Astrocyte (in vitro differentiated cells and primary cell): Measurements from ENCODE around the gene GRK5. TPM values are rescaled to one million over a fixed set of nuclear protein-coding genes. Genes with fewer than 3 reads are reported as not detected.

ENCODE experiments used
- DNase-seq: peaks from one replicate; pipeline ENCODE4 v3.0.0-alpha.2; 2010; ENCODE audit warnings: low read depth
- FAIRE-seq: peaks from 2 replicates; lab custom pipeline; 2011; peaks lifted over from hg19 to GRCh38; lab: Jason Lieb, UNC
- H2AFZ ChIP-seq: 2 replicates; pipeline ENCODE4 v1.6.0; 2012; ENCODE audit warnings: low read depth, low read length, inconsistent platforms
- H3K27ac ChIP-seq: 2 replicates; pipeline ENCODE4 v1.5.1; 2011; ENCODE audit warnings: low read depth, low read length, inconsistent platforms
- H3K27me3 ChIP-seq: 2 replicates; pipeline ENCODE4 v1.6.0; 2011; ENCODE audit warnings: low read length, inconsistent platforms; ENCODE audit not compliant: insufficient read depth
- H3K36me3 ChIP-seq: 2 replicates; pipeline ENCODE4 v1.5.1; 2011; ENCODE audit warnings: low read length, inconsistent platforms; ENCODE audit not compliant: insufficient read depth
- H3K4me1 ChIP-seq: 2 replicates; pipeline ENCODE4 v1.5.1; 2011; ENCODE audit warnings: low read length, inconsistent platforms; ENCODE audit not compliant: insufficient read depth
- H3K4me2 ChIP-seq: 2 replicates; pipeline ENCODE4 v1.6.0; 2012; ENCODE audit warnings: low read length, inconsistent platforms
- H3K4me3 ChIP-seq: 2 replicates; pipeline ENCODE4 v1.5.1; 2011; ENCODE audit warnings: low read depth, mild to moderate bottlenecking, low read length, inconsistent platforms; ENCODE audit not compliant: insufficient read depth
- H3K79me2 ChIP-seq: 2 replicates; pipeline ENCODE4 v1.6.0; 2012; ENCODE audit warnings: mild to moderate bottlenecking, low read length, inconsistent platforms; ENCODE audit not compliant: insufficient read depth
- H3K9ac ChIP-seq: 2 replicates; pipeline ENCODE4 v1.6.0; 2012; ENCODE audit warnings: mild to moderate bottlenecking, low read length, inconsistent platforms
- H3K9me3 ChIP-seq: 2 replicates; pipeline ENCODE4 v1.5.1; 2012; ENCODE audit warnings: low read depth, mild to moderate bottlenecking, low read length, inconsistent platforms; ENCODE audit not compliant: insufficient read depth
- H4K20me1 ChIP-seq: 2 replicates; pipeline ENCODE4 v1.6.0; 2012; ENCODE audit warnings: low read length, inconsistent platforms; ENCODE audit not compliant: insufficient read depth
- H3K27ac Mint-ChIP-seq: one replicate; pipeline ENCODE4 v1.8.0; 2021; ENCODE audit warnings: mild to moderate bottlenecking, mixed read lengths; ENCODE audit not compliant: unreplicated experiment
- H3K27me3 Mint-ChIP-seq: one replicate; pipeline ENCODE4 v1.8.0; 2021; ENCODE audit warnings: low read depth, mixed read lengths; ENCODE audit not compliant: unreplicated experiment
- H3K36me3 Mint-ChIP-seq: one replicate; pipeline ENCODE4 v1.8.0; 2021; ENCODE audit warnings: low read depth, mixed read lengths; ENCODE audit not compliant: unreplicated experiment
- H3K4me1 Mint-ChIP-seq: one replicate; pipeline ENCODE4 v1.8.0; 2021; ENCODE audit warnings: low read depth, mixed read lengths; ENCODE audit not compliant: unreplicated experiment
- H3K4me3 Mint-ChIP-seq: one replicate; pipeline ENCODE4 v1.8.0; 2021; ENCODE audit warnings: mild to moderate bottlenecking, moderate library complexity, mixed read lengths; ENCODE audit not compliant: unreplicated experiment
- H3K9me3 Mint-ChIP-seq: one replicate; pipeline ENCODE4 v1.8.0; 2021; ENCODE audit warnings: mild to moderate bottlenecking, mixed read lengths; ENCODE audit not compliant: unreplicated experiment
- EZH2 ChIP-seq: IDR thresholded peaks from 2 replicates; pipeline ENCODE4 v1.6.1; 2012; ENCODE audit warnings: mild to moderate bottlenecking, low read length, inconsistent platforms; ENCODE audit not compliant: insufficient read depth
- total RNA-seq: library from RNA; stranded (reverse); gene quantifications from 2 replicates; pipeline ENCODE4 v1.2.1, GENCODE V29; 2021
- TF ChIP-seq, protein P1 (sequence below): IDR thresholded peaks from 2 replicates; pipeline ENCODE4 v1.5.1; 2011; ENCODE audit warnings: low read depth, mild to moderate bottlenecking, inconsistent platforms, low read length, moderate library complexity; ENCODE audit not compliant: insufficient read depth

Gene GRK5
- total RNA-seq, 1 donor from 2014 or later, result 8.5 TPM

DNA sequence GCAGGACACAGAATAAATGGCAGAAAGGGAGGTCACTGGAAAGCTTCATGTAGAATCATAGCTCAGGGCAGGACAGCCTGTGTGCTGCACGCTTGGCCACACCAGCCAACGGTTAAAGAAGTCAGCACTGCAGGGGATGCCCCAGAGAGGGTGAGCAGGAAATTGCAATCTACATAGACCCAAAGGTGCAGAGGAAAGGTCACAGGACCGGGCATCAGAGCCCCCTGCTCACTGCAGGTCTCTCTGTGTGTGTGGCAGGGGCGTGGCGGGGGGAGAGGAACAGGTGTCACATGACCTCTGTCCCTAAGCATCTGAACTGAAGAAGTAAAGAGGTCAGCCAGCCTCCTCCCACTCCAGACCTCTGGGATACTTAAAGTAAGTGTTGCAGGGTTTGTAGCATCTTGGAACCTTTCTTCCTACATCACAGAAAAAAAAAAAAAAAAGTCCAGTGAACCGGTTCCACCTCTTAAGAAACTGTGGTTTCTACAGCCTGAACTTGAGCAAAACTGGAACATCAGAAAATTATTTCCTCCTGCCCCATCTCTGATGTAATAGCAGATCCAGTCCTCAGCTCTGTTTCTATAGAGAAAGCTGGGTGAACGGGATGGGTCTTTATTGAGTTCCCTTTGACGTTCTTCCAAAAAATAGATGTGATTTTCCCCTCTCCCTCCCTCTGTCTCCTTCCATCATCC is 270.9 kb downstream of the GRK5 start:
- H3K36me3 Mint-ChIP-seq, result peaks cover 2% of the 10 kb centered on the region
- no peak for TF ChIP-seq EZH2
- TF ChIP-seq, protein P1, sequence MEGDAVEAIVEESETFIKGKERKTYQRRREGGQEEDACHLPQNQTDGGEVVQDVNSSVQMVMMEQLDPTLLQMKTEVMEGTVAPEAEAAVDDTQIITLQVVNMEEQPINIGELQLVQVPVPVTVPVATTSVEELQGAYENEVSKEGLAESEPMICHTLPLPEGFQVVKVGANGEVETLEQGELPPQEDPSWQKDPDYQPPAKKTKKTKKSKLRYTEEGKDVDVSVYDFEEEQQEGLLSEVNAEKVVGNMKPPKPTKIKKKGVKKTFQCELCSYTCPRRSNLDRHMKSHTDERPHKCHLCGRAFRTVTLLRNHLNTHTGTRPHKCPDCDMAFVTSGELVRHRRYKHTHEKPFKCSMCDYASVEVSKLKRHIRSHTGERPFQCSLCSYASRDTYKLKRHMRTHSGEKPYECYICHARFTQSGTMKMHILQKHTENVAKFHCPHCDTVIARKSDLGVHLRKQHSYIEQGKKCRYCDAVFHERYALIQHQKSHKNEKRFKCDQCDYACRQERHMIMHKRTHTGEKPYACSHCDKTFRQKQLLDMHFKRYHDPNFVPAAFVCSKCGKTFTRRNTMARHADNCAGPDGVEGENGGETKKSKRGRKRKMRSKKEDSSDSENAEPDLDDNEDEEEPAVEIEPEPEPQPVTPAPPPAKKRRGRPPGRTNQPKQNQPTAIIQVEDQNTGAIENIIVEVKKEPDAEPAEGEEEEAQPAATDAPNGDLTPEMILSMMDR, result no peak
- Histone ChIP-seq H3K9me3 (no peaks in the 10 kb centered on the region), H4K20me1 (no peaks in the 10 kb centered on the region), H2AFZ (no peak overlapping the region), H3K4me3 (no peak overlapping the region), H3K79me2 (no peaks in the 10 kb centered on the region), H3K36me3 (no peaks in the 10 kb centered on the region), H3K27me3 (peaks cover 45% of the 10 kb centered on the region), H3K4me2 (no peak overlapping the region), H3K4me1 (no peaks in the 10 kb centered on the region), H3K27ac (no peak overlapping the region), H3K9ac (no peak overlapping the region)
- H3K27me3 Mint-ChIP-seq, result peaks cover 66% of the 10 kb centered on the region
- H3K9me3 Mint-ChIP-seq, result peaks cover 15% of the 10 kb centered on the region
- FAIRE-seq (no peak), DNase-seq (no peak)
- peaks cover 2% of the 10 kb centered on the region for H3K4me1 Mint-ChIP-seq
- H3K4me3 Mint-ChIP-seq, result no peak overlapping the region
- no peak overlapping the region for H3K27ac Mint-ChIP-seq

DNA sequence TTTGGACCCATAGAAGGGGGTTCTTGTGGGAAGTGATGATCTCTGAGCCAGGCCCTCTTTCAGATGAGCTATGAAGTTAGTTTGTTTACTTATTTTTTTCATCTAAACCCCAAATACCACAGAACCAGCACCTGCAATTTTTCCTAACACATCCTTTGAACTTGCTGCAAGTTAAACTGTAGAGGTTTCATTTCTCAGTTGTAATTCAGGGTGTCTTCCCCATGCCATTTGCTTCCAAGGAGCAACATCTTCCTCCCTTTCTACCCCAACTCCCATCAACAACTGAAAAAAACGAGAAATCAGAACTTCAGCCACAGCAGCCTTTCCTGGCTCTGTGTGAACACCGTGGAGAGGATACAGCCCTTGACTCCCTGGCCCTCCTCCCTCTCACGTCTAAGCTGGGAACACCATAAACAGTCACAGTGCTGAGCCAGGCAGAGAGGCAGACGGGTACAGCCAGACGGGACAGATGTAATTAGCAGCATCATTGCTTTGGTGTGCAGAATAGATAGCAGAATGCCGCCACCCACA is 271.5 kb downstream of the GRK5 start:
- Histone ChIP-seq H3K4me3 (no peak overlapping the region), H3K4me1 (no peaks in the 10 kb centered on the region), H3K79me2 (no peaks in the 10 kb centered on the region), H3K9me3 (no peaks in the 10 kb centered on the region), H4K20me1 (no peaks in the 10 kb centered on the region), H3K4me2 (peak overlapping the region; percentile 30), H3K27ac (no peak overlapping the region), H3K9ac (no peak overlapping the region), H3K36me3 (no peaks in the 10 kb centered on the region), H2AFZ (no peak overlapping the region), H3K27me3 (peaks cover 45% of the 10 kb centered on the region)
- Mint-ChIP-seq H3K27me3 (peaks cover 63% of the 10 kb centered on the region), H3K36me3 (peaks cover 2% of the 10 kb centered on the region), H3K4me1 (peaks cover 2% of the 10 kb centered on the region), H3K4me3 (no peak overlapping the region), H3K9me3 (peaks cover 11% of the 10 kb centered on the region), H3K27ac (no peak overlapping the region)
- no peak for DNase-seq
- no peak for TF ChIP-seq EZH2
- TF ChIP-seq, protein P1, result no peak
- no peak for FAIRE-seq

DNA sequence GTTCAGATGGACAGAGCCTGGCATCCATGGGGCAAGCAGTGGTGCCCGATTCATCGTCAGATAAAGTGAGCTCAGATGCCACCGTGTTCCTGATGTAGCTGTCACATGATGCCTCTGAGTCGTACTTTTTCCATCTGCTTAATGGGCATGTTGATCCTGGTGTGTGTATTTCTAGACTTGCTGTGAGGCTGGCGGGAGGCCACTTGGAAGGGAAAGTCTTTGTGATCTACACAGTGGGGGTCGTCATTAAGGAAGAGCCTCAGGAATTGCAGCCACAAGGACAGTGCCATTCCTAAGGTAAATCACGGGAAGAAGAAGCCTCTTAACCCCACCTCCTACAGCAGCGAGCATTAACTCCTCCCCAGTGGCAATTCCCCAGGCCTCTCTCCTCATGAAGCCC is 272.2 kb downstream of the GRK5 start:
- Mint-ChIP-seq H3K4me1 (peaks cover 2% of the 10 kb centered on the region), H3K27ac (no peak overlapping the region), H3K9me3 (peaks cover 8% of the 10 kb centered on the region), H3K36me3 (peaks cover 2% of the 10 kb centered on the region), H3K4me3 (no peak overlapping the region), H3K27me3 (peaks cover 60% of the 10 kb centered on the region)
- no peaks in the 10 kb centered on the region for H3K79me2 ChIP-seq
- H3K36me3 ChIP-seq, result no peaks in the 10 kb centered on the region
- H3K9ac ChIP-seq, result no peak overlapping the region
- FAIRE-seq (no peak), DNase-seq (no peak)
- H3K4me3 ChIP-seq, result no peak overlapping the region
- no peaks in the 10 kb centered on the region for H3K4me1 ChIP-seq
- no peaks in the 10 kb centered on the region for H4K20me1 ChIP-seq
- TF ChIP-seq, protein P1, result no peak
- TF ChIP-seq EZH2, result no peak
- no peak overlapping the region for H2AFZ ChIP-seq
- H3K4me2 ChIP-seq, result peak overlapping the region; percentile 30
- H3K27ac ChIP-seq, result no peak overlapping the region
- no peaks in the 10 kb centered on the region for H3K9me3 ChIP-seq
- H3K27me3 ChIP-seq, result peaks cover 42% of the 10 kb centered on the region
